T47D (cell line): ENCODE results near the gene IL17RC.
A peak's percentile ranks its signal among the peaks of the same experiment; 100 is the strongest.
"Not testable (repeated sequence)": the region's sequence is repeated elsewhere in the genome, so short reads cannot be mapped to it uniquely, and the experiment has no call there.

Source experiments
- DNase-seq, 2 experiments: peaks; one replicate each; pipeline versions ENCODE4 v3.0.0 to v3.0.0-alpha.2; 2011 to 2012; ENCODE audit warnings: low read depth in 1 of 2, low spot score in 1 of 2
- JUND ChIP-seq: IDR thresholded peaks from 2 replicates; pipeline ENCODE4 v1.6.1; 2012; ENCODE audit warnings: low read depth
- in situ Hi-C: cut with HindIII; loops from 2 replicates; pipeline ENCODE4 v1.10.0; 2016; ENCODE audit warnings: low sequenced_read_pairs, low pct_unique_long_range_greater_than_20kb

IL17RC gene

GRCh38 chr3:9897408-9898372 lies 19.2 kb upstream of the IL17RC start:
- no peak for TF ChIP-seq JUND
- in situ Hi-C loops: no loop called here
- DNase-seq: peak in 1 of 2 experiments; percentile 87

- DNase-seq: no peak
- in situ Hi-C loops: no loop called here
- no peak for TF ChIP-seq JUND
These were observed 18.2 kb upstream of the IL17RC start for GRCh38 chr3:9898467-9899241.

- DNase-seq: peak in 1 of 2 experiments; percentile 70
- in situ Hi-C loops: no loop called here
- TF ChIP-seq JUND: peak; percentile 63
These were observed 17.6 kb upstream of the IL17RC start for GRCh38 chr3:9899289-9899791.

- in situ Hi-C loops: not testable (repeated sequence)
These were observed 15.9 kb upstream of the IL17RC start for GRCh38 chr3:9900965-9901415.

GRCh38 chr3:9901967-9902366 lies 14.9 kb upstream of the IL17RC start:
- TF ChIP-seq JUND: no peak
- in situ Hi-C loops: no loop called here
- DNase-seq: no peak

More at GRCh38 chr3:9900965-9901415, 15.9 kb upstream of the IL17RC start:
- not testable (repeated sequence) for DNase-seq

- no peak for TF ChIP-seq JUND
- peak; percentile 67 for DNase-seq
- in situ Hi-C loops: no loop called here
These were observed 14.3 kb upstream of the IL17RC start, which contains the start of gene IL17RE for GRCh38 chr3:9902372-9903237. TSS of gene IL17RE (plus strand) at chr3:9902848. CDS start at chr3:9902933, 85 bp downstream.

GRCh38 chr3:9903238-9903624 lies 13.7 kb upstream of the IL17RC start:
- TF ChIP-seq JUND: no peak
- in situ Hi-C loops: no loop called here

GRCh38 chr3:9903904-9904303 lies 13.0 kb upstream of the IL17RC start:
- in situ Hi-C loops: no loop called here
- DNase-seq: no peak
- TF ChIP-seq JUND: no peak

More at GRCh38 chr3:9903238-9903624, 13.7 kb upstream of the IL17RC start:
- DNase-seq: no peak

GRCh38 chr3:9906480-9906879 lies 10.4 kb upstream of the IL17RC start:
- in situ Hi-C loops: no loop called here

GRCh38 chr3:9908286-9908685 lies 8.6 kb upstream of the IL17RC start:
- no peak for TF ChIP-seq JUND
- in situ Hi-C loops: no loop called here
- DNase-seq: no peak

More at GRCh38 chr3:9906480-9906879, 10.4 kb upstream of the IL17RC start:
- DNase-seq: no peak
- TF ChIP-seq JUND: no peak

GRCh38 chr3:9909221-9910013 lies 7.5 kb upstream of the IL17RC start:
- no peak for DNase-seq
- in situ Hi-C loops: no loop called here
- no peak for TF ChIP-seq JUND
